H9 (cell line): Measurements from ENCODE around the gene MAPK6. TPM values are rescaled to one million over a fixed set of nuclear protein-coding genes. Genes with fewer than 3 reads are reported as not detected.
A peak's percentile ranks its signal among the peaks of the same experiment; 100 is the strongest.

ENCODE experiments used
- DNase-seq: peaks from one replicate; pipeline ENCODE4 v3.0.0-alpha.2; 2017
- H2AFZ ChIP-seq: one replicate; pipeline ENCODE4 v1.6.1; 2013; ENCODE audit warnings: mild to moderate bottlenecking, low read length, control low read depth, moderate library complexity
- H2AK5ac ChIP-seq: 2 replicates; pipeline ENCODE4 v1.6.1; 2013; ENCODE audit warnings: low read length, control low read depth, mixed read lengths; ENCODE audit not compliant: insufficient read length
- H2BK120ac ChIP-seq: one replicate; pipeline ENCODE4 v1.6.1; 2013; ENCODE audit warnings: low read depth, mild to moderate bottlenecking, low read length, control low read depth, inconsistent platforms; ENCODE audit not compliant: poor library complexity, severe bottlenecking
- H2BK12ac ChIP-seq: 2 replicates; pipeline ENCODE4 v1.6.1; 2013; ENCODE audit warnings: low read length, control low read depth, mixed read lengths, low read depth; ENCODE audit not compliant: insufficient read length
- H2BK15ac ChIP-seq: 2 replicates; pipeline ENCODE4 v1.6.1; 2013; ENCODE audit warnings: low read depth, low read length, control low read depth
- H2BK20ac ChIP-seq: one replicate; pipeline ENCODE4 v1.6.1; 2013; ENCODE audit warnings: low read depth, mild to moderate bottlenecking, low read length, control low read depth, inconsistent platforms; ENCODE audit not compliant: poor library complexity, severe bottlenecking
- H2BK5ac ChIP-seq: 2 replicates; pipeline ENCODE4 v1.6.1; 2013; ENCODE audit warnings: low read length, control low read depth, mixed read lengths; ENCODE audit not compliant: insufficient read length
- H3K14ac ChIP-seq: 2 replicates; pipeline ENCODE4 v1.6.1; 2013; ENCODE audit warnings: low read length, control low read depth; ENCODE audit not compliant: insufficient read depth
- H3K18ac ChIP-seq: 2 replicates; pipeline ENCODE4 v1.6.1; 2013; ENCODE audit warnings: low read depth, mild to moderate bottlenecking, mixed read lengths, low read length, control low read depth; ENCODE audit not compliant: insufficient read length
- H3K23ac ChIP-seq: 2 replicates; pipeline ENCODE4 v1.6.1; 2013; ENCODE audit warnings: low read length, control low read depth, mixed read lengths, low read depth; ENCODE audit not compliant: insufficient read length
- H3K23me2 ChIP-seq: 2 replicates; pipeline ENCODE4 v1.6.1; 2013; ENCODE audit warnings: low read depth, mild to moderate bottlenecking, mixed read lengths, low read length, control low read depth; ENCODE audit not compliant: insufficient read length, poor library complexity, severe bottlenecking
- H3K27ac ChIP-seq: 2 replicates; pipeline ENCODE4 v1.5.1; 2013; ENCODE audit warnings: low read length, control low read depth, mixed read lengths, low read depth; ENCODE audit not compliant: insufficient read length
- H3K27me3 ChIP-seq: 2 replicates; pipeline ENCODE4 v1.6.1; 2013; ENCODE audit warnings: low read length, control low read depth, inconsistent platforms; ENCODE audit not compliant: insufficient read depth
- H3K4ac ChIP-seq: 2 replicates; pipeline ENCODE4 v1.6.1; 2013; ENCODE audit warnings: low read depth, mild to moderate bottlenecking, control low read depth, inconsistent platforms, low read length, moderate library complexity
- H3K4me1 ChIP-seq: 2 replicates; pipeline ENCODE4 v1.6.1; 2013; ENCODE audit warnings: low read length, control low read depth, inconsistent platforms; ENCODE audit not compliant: insufficient read depth
- H3K4me2 ChIP-seq: 2 replicates; pipeline ENCODE4 v1.6.1; 2013; ENCODE audit warnings: low read length, control low read depth, mixed read lengths; ENCODE audit not compliant: insufficient read length, insufficient read depth
- H3K56ac ChIP-seq: 2 replicates; pipeline ENCODE4 v1.6.1; 2013; ENCODE audit warnings: low read depth, mild to moderate bottlenecking, mixed read lengths, low read length, control low read depth; ENCODE audit not compliant: insufficient read length
- H3K79me1 ChIP-seq: 2 replicates; pipeline ENCODE4 v1.6.1; 2013; ENCODE audit warnings: low read depth, mild to moderate bottlenecking, moderate library complexity, low read length, control low read depth, inconsistent platforms; ENCODE audit not compliant: insufficient read depth, poor library complexity, severe bottlenecking
- H3K79me2 ChIP-seq: 2 replicates; pipeline ENCODE4 v1.6.1; 2013; ENCODE audit warnings: low read length, control low read depth, inconsistent platforms; ENCODE audit not compliant: insufficient read depth
- H3K9ac ChIP-seq: 2 replicates; pipeline ENCODE4 v1.6.1; 2013; ENCODE audit warnings: low read length, control low read depth, mixed read lengths; ENCODE audit not compliant: insufficient read length; ENCODE audit errors: extremely low read depth
- H3K9me3 ChIP-seq: one replicate; pipeline ENCODE4 v1.6.1; 2013; ENCODE audit warnings: low read depth, low read length, inconsistent platforms; ENCODE audit not compliant: control insufficient read depth
- H3T11ph ChIP-seq: one replicate; pipeline ENCODE4 v1.6.1; 2013; ENCODE audit warnings: mild to moderate bottlenecking, low read length, control low read depth, inconsistent platforms
- H4K20me1 ChIP-seq: one replicate; pipeline ENCODE4 v1.6.1; 2013; ENCODE audit not compliant: control insufficient read depth, insufficient read length, insufficient read depth
- H4K5ac ChIP-seq: 2 replicates; pipeline ENCODE4 v1.6.1; 2013; ENCODE audit warnings: low read depth, mild to moderate bottlenecking, mixed read lengths, low read length, control low read depth; ENCODE audit not compliant: insufficient read length
- H4K8ac ChIP-seq: replicated peaks from 2 replicates; pipeline ENCODE4 v1.6.1; 2013; ENCODE audit warnings: low read length, control low read depth, mixed read lengths, low read depth; ENCODE audit not compliant: insufficient read length
- H4K91ac ChIP-seq: 2 replicates; pipeline ENCODE4 v1.6.1; 2013; ENCODE audit warnings: low read depth, mild to moderate bottlenecking, moderate library complexity, mixed read lengths, low read length, control low read depth; ENCODE audit not compliant: insufficient read length
- H3K27ac Mint-ChIP-seq, 3 experiments: 2 replicates in 2 of 3; 3 replicates in 1 of 3; pipeline ENCODE4 v1.8.0; 2020 to 2021; ENCODE audit warnings: mixed read lengths in 3 of 3, mild to moderate bottlenecking in 1 of 3, moderate library complexity in 1 of 3
- H3K27me3 Mint-ChIP-seq: 2 replicates; pipeline ENCODE4 v1.8.0; 2021; ENCODE audit warnings: low read depth, mild to moderate bottlenecking, moderate library complexity, mixed read lengths
- H3K36me3 Mint-ChIP-seq, 3 experiments: 2 replicates in 2 of 3; 3 replicates in 1 of 3; pipeline ENCODE4 v1.8.0; 2020 to 2021; ENCODE audit warnings: low read depth in 3 of 3, mixed read lengths in 3 of 3; ENCODE audit not compliant: insufficient read depth in 1 of 3
- H3K4me1 Mint-ChIP-seq, 2 experiments: 2 replicates each; pipeline ENCODE4 v1.8.0; 2020; ENCODE audit warnings: mixed read lengths in 2 of 2
- H3K4me3 Mint-ChIP-seq, 2 experiments: 2 replicates in 1 of 2; 3 replicates in 1 of 2; pipeline ENCODE4 v1.8.0; 2020 to 2021; ENCODE audit warnings: mild to moderate bottlenecking in 2 of 2, mixed read lengths in 2 of 2, moderate library complexity in 1 of 2
- H3K9me3 Mint-ChIP-seq, 2 experiments: 2 replicates in 1 of 2; 3 replicates in 1 of 2; pipeline ENCODE4 v1.8.0; 2020; ENCODE audit warnings: mild to moderate bottlenecking in 2 of 2, mixed read lengths in 2 of 2, moderate library complexity in 1 of 2
- CTCF ChIP-seq: fragments of 200-600 bp; sonication (generic); conservative IDR thresholded peaks from 3 replicates; pipeline ENCODE4 v1.8.0; 2021; ENCODE audit warnings: antibody characterized with exemption, mild to moderate bottlenecking
- WGBS: extraction: QIAGEN DNeasy Blood & Tissue Kit; methylation state at CpG from one replicate; pipeline ENCODE4 v1.1.7; 2013; ENCODE audit warnings: missing lambda C conversion rate, low lambda C conversion rate, mixed read lengths; ENCODE audit not compliant: insufficient read length; ENCODE audit errors: extremely low coverage; 5-methylcytosine and 5-hydroxymethylcytosine counted together
- total RNA-seq: library from RNA; stranded (reverse); gene quantifications from 2 replicates; pipeline ENCODE4 v1.2.1, GENCODE V29; 2021

The MAPK6 gene
- total RNA-seq, 1 experiment from 2014 or later = 88.6 TPM

- no peak overlapping the region for H2AK5ac ChIP-seq
- no peak overlapping the region for H3K4me2 ChIP-seq
- H2BK5ac ChIP-seq = no peak overlapping the region
- no peak overlapping the region for H2BK15ac ChIP-seq
- no peak overlapping the region for H3K27ac ChIP-seq
- H3K4me3 Mint-ChIP-seq = no peak overlapping the region
- peaks cover 2% of the 10 kb centered on the region; the same call in 1 of the 2 replicates for H3K4me1 ChIP-seq
- peaks cover 0 to 7% of the 10 kb centered on the region in 2 experiments; a peak in 3 of 5 replicates for H3K9me3 Mint-ChIP-seq
- H3K79me1 ChIP-seq = peaks cover 7% of the 10 kb centered on the region
- peaks cover 10 to 25% (median 11%) of the 10 kb centered on the region in 3 experiments for H3K36me3 Mint-ChIP-seq
- H3K14ac ChIP-seq = no peak overlapping the region
- peaks cover 45% of the 10 kb centered on the region for H3K79me2 ChIP-seq
- H3K27ac Mint-ChIP-seq = peak overlapping the region in 1 of 3 experiments; percentile 61; a peak in 3 of 7 replicates
- H3K9me3 ChIP-seq = no peaks in the 10 kb centered on the region
- H3K9ac ChIP-seq = no peak overlapping the region
- no peak overlapping the region for H3K4ac ChIP-seq
- H3K27me3 ChIP-seq = no peaks in the 10 kb centered on the region
- H2BK12ac ChIP-seq = no peak overlapping the region
- no peaks in the 10 kb centered on the region for H3K27me3 Mint-ChIP-seq
- H3K56ac ChIP-seq = no peak overlapping the region
- H4K8ac ChIP-seq = no peak overlapping the region
- DNase-seq = no peak
- no peak overlapping the region for H3T11ph ChIP-seq
- no peaks in the 10 kb centered on the region for H3K23me2 ChIP-seq
- no CpG with 5 or more reads among the region's 5 CpGs for WGBS
- H3K4me1 Mint-ChIP-seq = peaks cover 19 to 21% of the 10 kb centered on the region in 2 experiments
- H4K91ac ChIP-seq = no peak overlapping the region
- H2AFZ ChIP-seq = no peak overlapping the region
- H4K20me1 ChIP-seq = no peaks in the 10 kb centered on the region
- H3K23ac ChIP-seq = no peak overlapping the region
- no peak overlapping the region for H4K5ac ChIP-seq
- H3K18ac ChIP-seq = no peak overlapping the region
- TF ChIP-seq CTCF = no peak
- H2BK20ac ChIP-seq = no peak overlapping the region
- H2BK120ac ChIP-seq = no peak overlapping the region
Observed at GRCh38 chr15:52028431-52029093, 9.5 kb downstream of the MAPK6 start.
